SK-N-MC (cell line): ENCODE data around the gene CDK17.

Experiments
- EZH2 ChIP-seq: fragments of 200-600 bp; sonication (generic); IDR thresholded peaks from one replicate; pipeline ENCODE4 v1.6.1; 2017; ENCODE audit warnings: antibody characterized with exemption
- FOXP2 ChIP-seq: optimal IDR thresholded peaks from 2 replicates; pipeline ENCODE3; 2011; ENCODE audit warnings: mild to moderate bottlenecking, moderate library complexity; ENCODE audit not compliant: insufficient read depth; ENCODE audit errors: extremely low read length, control extremely low read depth
- POLR2AphosphoS5 ChIP-seq: IDR thresholded peaks from 2 replicates; pipeline ENCODE4 v1.6.1; 2012; ENCODE audit warnings: mild to moderate bottlenecking, low read depth, low read length, borderline replicate concordance

- no peak for TF ChIP-seq FOXP2
- TF ChIP-seq POLR2AphosphoS5, result no peak
- no peak for TF ChIP-seq EZH2
These were observed 125.9 kb downstream of the CDK17 start for GRCh38 chr12:96274331-96274730.
